Measurements from ENCODE around the gene SLC30A2.
A peak's percentile ranks its signal among the peaks of the same experiment; 100 is the strongest.

SLC30A2 gene

DNA sequence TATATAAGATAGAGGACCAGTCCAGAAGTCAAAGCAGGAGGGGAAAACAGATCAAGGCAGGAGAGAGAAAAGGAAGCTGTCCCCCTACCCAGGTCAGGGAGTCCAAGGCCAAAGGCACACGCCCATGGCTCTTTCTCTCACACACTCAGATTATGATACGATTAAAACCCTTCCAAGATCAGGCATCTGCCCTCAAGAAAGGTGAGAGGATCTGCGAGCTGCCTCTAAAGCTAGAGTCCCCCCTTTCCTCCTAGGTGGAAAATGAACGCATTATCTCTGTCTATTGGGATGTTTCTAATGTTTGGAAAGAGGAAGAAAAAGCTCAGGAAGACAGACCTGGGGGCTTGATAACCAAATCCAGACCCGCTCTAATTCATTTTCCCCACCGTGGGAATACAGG, 55.7 kb downstream of the SLC30A2 start:
- H3K9me3 ChIP-seq (ENCODE audit: control insufficient read depth, low read length), result no peaks in the 10 kb centered on the region
- H3K79me2 ChIP-seq, result no peaks in the 10 kb centered on the region
- peaks cover 9% of the 10 kb centered on the region for H3K4me1 ChIP-seq
- H2AFZ ChIP-seq, result no peak overlapping the region
- no peak overlapping the region for H3K4me3 ChIP-seq (ENCODE audit: low read depth, low read length)
- H3K36me3 ChIP-seq (ENCODE audit: control insufficient read depth, insufficient read depth, low read length), result no peaks in the 10 kb centered on the region
- no peaks in the 10 kb centered on the region for H3K27me3 ChIP-seq (ENCODE audit: control insufficient read depth, insufficient read depth, low read length)
- H3K9ac ChIP-seq, result no peak overlapping the region
- H3K27ac ChIP-seq, result no peak overlapping the region
- TF ChIP-seq, protein P1, sequence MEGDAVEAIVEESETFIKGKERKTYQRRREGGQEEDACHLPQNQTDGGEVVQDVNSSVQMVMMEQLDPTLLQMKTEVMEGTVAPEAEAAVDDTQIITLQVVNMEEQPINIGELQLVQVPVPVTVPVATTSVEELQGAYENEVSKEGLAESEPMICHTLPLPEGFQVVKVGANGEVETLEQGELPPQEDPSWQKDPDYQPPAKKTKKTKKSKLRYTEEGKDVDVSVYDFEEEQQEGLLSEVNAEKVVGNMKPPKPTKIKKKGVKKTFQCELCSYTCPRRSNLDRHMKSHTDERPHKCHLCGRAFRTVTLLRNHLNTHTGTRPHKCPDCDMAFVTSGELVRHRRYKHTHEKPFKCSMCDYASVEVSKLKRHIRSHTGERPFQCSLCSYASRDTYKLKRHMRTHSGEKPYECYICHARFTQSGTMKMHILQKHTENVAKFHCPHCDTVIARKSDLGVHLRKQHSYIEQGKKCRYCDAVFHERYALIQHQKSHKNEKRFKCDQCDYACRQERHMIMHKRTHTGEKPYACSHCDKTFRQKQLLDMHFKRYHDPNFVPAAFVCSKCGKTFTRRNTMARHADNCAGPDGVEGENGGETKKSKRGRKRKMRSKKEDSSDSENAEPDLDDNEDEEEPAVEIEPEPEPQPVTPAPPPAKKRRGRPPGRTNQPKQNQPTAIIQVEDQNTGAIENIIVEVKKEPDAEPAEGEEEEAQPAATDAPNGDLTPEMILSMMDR (IDR thresholded peaks at IDR 0.05), result no peak
- peak overlapping the region; percentile 25 for H3K4me2 ChIP-seq (ENCODE audit: low read length)

DNA sequence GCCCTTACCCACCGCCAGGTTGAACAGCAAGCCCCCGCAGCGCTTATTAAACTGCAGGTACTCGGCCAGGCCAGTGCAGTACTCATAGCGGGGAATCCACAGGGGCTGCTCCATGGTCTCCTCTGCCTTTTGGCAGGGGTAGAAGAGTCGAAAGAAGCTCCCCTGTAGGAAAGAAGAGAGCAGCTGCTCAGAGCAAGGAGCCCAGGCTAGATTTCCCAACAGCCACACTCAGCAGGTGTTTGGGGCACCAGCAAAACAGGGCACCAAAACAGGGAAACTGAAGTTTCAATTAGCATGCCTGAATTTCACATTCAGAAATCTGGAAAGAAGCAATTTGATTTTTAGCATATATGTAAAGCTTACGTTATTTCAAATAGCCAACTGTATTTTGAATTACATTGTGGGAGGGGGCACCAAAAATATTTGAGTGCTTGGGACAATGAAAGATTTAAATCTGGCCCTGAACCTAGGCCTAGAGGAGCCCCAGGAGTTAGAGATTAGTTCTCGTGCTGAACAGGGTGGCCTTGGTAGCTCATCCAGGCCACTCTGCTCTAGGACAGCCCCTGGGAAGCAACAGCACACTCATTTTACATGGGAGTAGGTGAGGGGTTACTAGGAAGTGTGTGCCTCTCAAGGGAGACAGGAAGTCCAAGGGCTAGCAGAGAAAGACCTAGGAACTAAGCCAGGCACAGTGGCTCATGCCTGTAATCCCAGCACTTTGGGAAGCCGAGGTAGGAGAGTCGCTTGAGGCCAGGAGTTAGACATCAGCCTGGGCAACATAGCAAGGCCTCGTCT, 56.3 kb downstream of the SLC30A2 start:
- peaks cover 9% of the 10 kb centered on the region for H3K4me1 ChIP-seq
- no peak overlapping the region for H2AFZ ChIP-seq
- TF ChIP-seq, protein P1 (IDR thresholded peaks at IDR 0.05), result no peak
- no peaks in the 10 kb centered on the region for H3K9me3 ChIP-seq (ENCODE audit: control insufficient read depth, low read length)
- H3K27me3 ChIP-seq (ENCODE audit: control insufficient read depth, insufficient read depth, low read length), result no peaks in the 10 kb centered on the region
- no peaks in the 10 kb centered on the region for H3K36me3 ChIP-seq (ENCODE audit: control insufficient read depth, insufficient read depth, low read length)
- H3K4me2 ChIP-seq (ENCODE audit: low read length), result no peak overlapping the region
- no peak overlapping the region for H3K4me3 ChIP-seq (ENCODE audit: low read depth, low read length)
- H3K79me2 ChIP-seq, result no peaks in the 10 kb centered on the region
- H3K9ac ChIP-seq, result no peak overlapping the region
- H3K27ac ChIP-seq, result no peak overlapping the region

DNA sequence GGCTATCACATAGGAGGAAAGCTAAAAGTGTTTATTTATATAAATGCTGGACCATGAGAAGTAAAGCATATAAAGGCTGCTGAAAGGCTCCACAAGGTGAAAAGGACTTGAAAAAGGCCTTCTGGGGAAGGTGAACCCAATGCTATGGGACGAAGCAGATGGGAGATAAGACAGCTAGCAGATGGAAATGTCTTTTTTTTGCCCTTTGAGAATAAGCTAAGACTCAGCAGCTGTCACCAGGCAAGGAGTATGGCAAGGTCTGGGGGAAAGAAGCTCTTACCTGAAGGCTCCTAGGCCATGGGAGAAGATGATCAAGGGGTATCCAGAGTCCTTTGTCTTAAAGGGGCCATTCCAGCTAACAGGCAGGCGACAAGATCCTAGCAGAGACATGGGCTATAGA, 58.0 kb downstream of the SLC30A2 start:
- no peaks in the 10 kb centered on the region for H3K36me3 ChIP-seq (ENCODE audit: control insufficient read depth, insufficient read depth, low read length)
- H3K4me3 ChIP-seq (ENCODE audit: low read depth, low read length), result no peak overlapping the region
- no peaks in the 10 kb centered on the region for H3K27me3 ChIP-seq (ENCODE audit: control insufficient read depth, insufficient read depth, low read length)
- no peak overlapping the region for H2AFZ ChIP-seq
- no peak overlapping the region for H3K27ac ChIP-seq
- no peaks in the 10 kb centered on the region for H3K79me2 ChIP-seq
- no peak overlapping the region for H3K9ac ChIP-seq
- peaks cover 5% of the 10 kb centered on the region for H3K4me1 ChIP-seq
- H3K4me2 ChIP-seq (ENCODE audit: low read length), result peak overlapping the region; percentile 37
- no peaks in the 10 kb centered on the region for H3K9me3 ChIP-seq (ENCODE audit: control insufficient read depth, low read length)
- TF ChIP-seq, protein P1 (IDR thresholded peaks at IDR 0.05), result no peak

Data from parathyroid adenoma (tissue), 2 donors.